HG03469 (cell line): ENCODE results near the gene ARHGEF5.
"Not testable (repeated sequence)": the region's sequence is repeated elsewhere in the genome, so short reads cannot be mapped to it uniquely, and the experiment has no call there.

Source experiments
- ATAC-seq: cut with Tn5 transposase; IDR thresholded peaks from one replicate; pipeline ENCODE4 v1.9.1; 2021; ENCODE audit warnings: mild to moderate bottlenecking, moderate library complexity, moderate number of reproducible peaks; ENCODE audit not compliant: unreplicated experiment

Gene ARHGEF5

DNA sequence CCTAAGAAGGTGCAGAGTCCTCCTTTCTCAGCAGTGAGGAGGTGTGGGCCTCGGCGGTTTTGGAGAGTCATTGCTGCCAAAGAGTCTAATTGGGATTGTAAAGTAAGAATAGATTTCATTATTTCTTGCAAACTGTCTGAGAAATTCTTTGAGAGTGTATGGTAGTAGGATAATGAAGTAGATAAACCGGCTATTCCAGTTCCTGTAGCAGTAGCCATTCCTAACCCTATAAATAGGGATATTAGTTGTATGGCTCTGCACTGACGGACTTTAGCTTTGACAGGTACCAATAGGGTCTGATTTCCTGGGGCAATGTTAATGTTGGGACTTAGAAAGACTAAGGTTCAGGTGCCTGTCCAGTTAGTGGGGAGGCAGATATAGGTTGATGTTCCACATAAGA is 63.7 kb downstream of the ARHGEF5 start:
- not testable (repeated sequence) for ATAC-seq

DNA sequence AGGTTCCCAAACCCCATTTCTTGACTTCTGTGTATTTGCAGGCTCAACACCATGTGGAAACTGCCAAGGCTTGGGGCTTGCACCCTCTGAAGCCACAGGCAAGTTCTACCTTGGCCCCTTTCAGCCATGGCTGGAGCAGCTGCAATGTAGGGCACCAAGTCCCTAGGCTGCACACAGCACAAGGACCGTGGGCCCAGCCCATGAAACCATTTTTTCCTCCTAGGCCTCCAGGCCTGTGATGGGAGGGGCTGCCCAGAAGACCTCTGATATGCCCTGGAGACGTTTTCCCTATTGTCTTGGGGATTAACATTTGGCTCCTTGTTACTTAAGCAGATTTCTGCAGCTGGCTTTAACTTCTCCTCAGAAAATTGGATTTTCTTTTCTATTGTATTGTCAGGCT is 72.3 kb downstream of the ARHGEF5 start:
- ATAC-seq = not testable (repeated sequence)

GRCh38 chr7:144428431-144428830 is 73.2 kb downstream of the ARHGEF5 start:
- no peak for ATAC-seq
